Measurements from ENCODE around the gene TSSK6.

TSSK6 gene

GRCh38 chr19:19544257-19544953 lies 29.1 kb upstream of the TSSK6 start:
- no peak for DNase-seq

GRCh38 chr19:19543640-19544039 lies 28.3 kb upstream of the TSSK6 start:
- DNase-seq = no peak

GRCh38 chr19:19543101-19543500 lies 27.8 kb upstream of the TSSK6 start:
- no peak for DNase-seq

GRCh38 chr19:19542507-19542906 lies 27.2 kb upstream of the TSSK6 start:
- no peak for DNase-seq

GRCh38 chr19:19541616-19542015 lies 26.3 kb upstream of the TSSK6 start:
- DNase-seq = no peak

GRCh38 chr19:19540715-19541515 lies 25.6 kb upstream of the TSSK6 start:
- peak; percentile 35 for DNase-seq

GRCh38 chr19:19540064-19540714 lies 24.8 kb upstream of the TSSK6 start:
- DNase-seq = no peak

GRCh38 chr19:19539698-19540063 lies 24.3 kb upstream of the TSSK6 start:
- DNase-seq = no peak

- DNase-seq = no peak
These were observed 23.4 kb upstream of the TSSK6 start for GRCh38 chr19:19538785-19539166.

GRCh38 chr19:19538061-19538784 lies 22.9 kb upstream of the TSSK6 start, which contains the start of gene CILP2:
Gene CILP2, plus strand, starts transcription at chr19:19538265. Its CDS starts 85 bp downstream, at chr19:19538350.
- DNase-seq = no peak

GRCh38 chr19:19537075-19538048 lies 22.0 kb upstream of the TSSK6 start:
- no peak for DNase-seq

- no peak for DNase-seq
These were observed 20.2 kb upstream of the TSSK6 start for GRCh38 chr19:19535311-19536191.

GRCh38 chr19:19534556-19535265 lies 19.4 kb upstream of the TSSK6 start:
- DNase-seq = no peak

- no peak for DNase-seq
These were observed 18.5 kb upstream of the TSSK6 start for GRCh38 chr19:19533841-19534240.

GRCh38 chr19:19532806-19533701 lies 17.7 kb upstream of the TSSK6 start:
- DNase-seq = no peak

- DNase-seq = no peak
These were observed 16.8 kb upstream of the TSSK6 start for GRCh38 chr19:19531951-19532805.

- DNase-seq = no peak
These were observed 15.5 kb upstream of the TSSK6 start for GRCh38 chr19:19530889-19531288.

GRCh38 chr19:19530423-19530804 lies 15.1 kb upstream of the TSSK6 start:
- no peak for DNase-seq
